OCI-M2 (cell line): Measurements from ENCODE around the gene TEPSIN.

Experiments
- DNase-seq: peaks from one replicate; lab custom pipeline; 2025; ENCODE audit not compliant: unreplicated experiment; lab: John Stamatoyannopoulos, UW

TEPSIN gene

GRCh38 chr17:81271226-81271625 lies 32.4 kb upstream of the TEPSIN start:
- DNase-seq = no peak

- no peak for DNase-seq
These were observed 31.4 kb upstream of the TEPSIN start for GRCh38 chr17:81270279-81270678.

GRCh38 chr17:81267390-81268067 lies 28.7 kb upstream of the TEPSIN start:
- no peak for DNase-seq

- DNase-seq = no peak
These were observed 26.7 kb upstream of the TEPSIN start for GRCh38 chr17:81265576-81265975.

GRCh38 chr17:81264640-81265039 lies 25.8 kb upstream of the TEPSIN start:
- DNase-seq = no peak

- no peak for DNase-seq
These were observed 24.7 kb upstream of the TEPSIN start for GRCh38 chr17:81263371-81264181.

- no peak for DNase-seq
These were observed 22.9 kb upstream of the TEPSIN start for GRCh38 chr17:81261582-81262336.

- no peak for DNase-seq
These were observed 22.2 kb upstream of the TEPSIN start for GRCh38 chr17:81261096-81261495.

- no peak for DNase-seq
These were observed 21.8 kb upstream of the TEPSIN start for GRCh38 chr17:81260641-81261040.

- no peak for DNase-seq
These were observed 21.3 kb upstream of the TEPSIN start for GRCh38 chr17:81260171-81260570.

- no peak for DNase-seq
These were observed 20.3 kb upstream of the TEPSIN start for GRCh38 chr17:81259058-81259605.

GRCh38 chr17:81258292-81258691 lies 19.4 kb upstream of the TEPSIN start:
- no peak for DNase-seq

GRCh38 chr17:81257533-81257932 lies 18.7 kb upstream of the TEPSIN start:
- DNase-seq = no peak

GRCh38 chr17:81256616-81257015 lies 17.8 kb upstream of the TEPSIN start:
- DNase-seq = no peak

- no peak for DNase-seq
These were observed 16.3 kb upstream of the TEPSIN start for GRCh38 chr17:81254955-81255717.

- DNase-seq = no peak
These were observed 14.7 kb upstream of the TEPSIN start for GRCh38 chr17:81253358-81254131.

- DNase-seq = no peak
These were observed 14.1 kb upstream of the TEPSIN start for GRCh38 chr17:81252987-81253329.

GRCh38 chr17:81252326-81252986 lies 13.6 kb upstream of the TEPSIN start:
- DNase-seq = no peak

GRCh38 chr17:81251709-81252301 lies 12.9 kb upstream of the TEPSIN start:
- DNase-seq = no peak
